Measurements from ENCODE around the gene STUM. TPM values are rescaled to one million over a fixed set of nuclear protein-coding genes. Genes with fewer than 3 reads are reported as not detected.

Gene STUM
- polyA plus RNA-seq, 2 of the 4 experiments (the other 2 are of a cell fraction) = not detected

DNA sequence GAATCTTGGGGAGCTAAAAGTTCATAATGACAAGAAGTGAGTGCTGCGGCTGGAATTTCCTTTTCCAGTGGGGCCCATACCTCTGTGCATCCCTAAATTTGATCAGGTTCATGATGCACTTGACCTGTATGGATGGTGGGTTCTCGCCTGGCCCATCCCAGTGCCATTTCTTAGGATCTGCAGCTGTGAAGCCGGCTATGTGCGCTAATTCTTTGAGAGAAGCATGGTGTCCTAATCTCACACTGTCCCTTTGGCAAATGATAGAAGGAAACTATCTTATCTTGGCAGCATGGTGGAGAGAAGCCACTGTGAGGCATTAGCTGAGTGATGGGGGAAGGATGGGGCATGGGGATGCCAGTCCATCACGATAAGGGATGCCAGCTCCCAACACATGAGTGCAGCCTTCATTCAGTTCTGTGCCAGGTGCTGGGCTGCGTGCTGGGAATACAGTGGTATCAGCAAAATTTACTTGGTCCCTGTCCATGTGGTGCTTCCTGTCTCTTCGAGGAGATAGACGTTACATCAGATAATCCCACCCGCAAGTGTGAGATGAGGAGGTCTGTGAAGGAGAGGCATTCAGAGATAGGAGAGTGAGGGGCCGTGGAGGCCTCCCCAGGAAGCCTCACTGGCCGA is 30.5 kb downstream of the STUM start:
- Histone ChIP-seq H3K4me3 (no peak overlapping the region), H3K4me2 (no peak overlapping the region), H3K9me3 (no peaks in the 10 kb centered on the region), H3K27ac (no peak overlapping the region), H3K4me1 (no peaks in the 10 kb centered on the region)
- ChIA-PET POLR2A (no interaction called here), CTCF (interaction anchor here (1.4 kb wide), 1 partner anchor 31 kb away, joined by 5 read pairs; the partner anchor contains the start of gene STUM)
- no peak for FAIRE-seq
- TF ChIP-seq CHD2 (IDR thresholded peaks at IDR 0.05; ENCODE audit: low read length, partially characterized antibody) (no peak), MAFK (IDR thresholded peaks at IDR 0.05; ENCODE audit: partially characterized antibody) (peak; percentile 34)
- WGBS (ENCODE audit: missing lambda C conversion rate) = 66% methylated on average over 11 of the region's 11 CpGs
- ATAC-seq = no peak
- DNase-seq (ENCODE audit: low read depth in 1 of 2, low spot score in 1 of 2) = no peak

DNA sequence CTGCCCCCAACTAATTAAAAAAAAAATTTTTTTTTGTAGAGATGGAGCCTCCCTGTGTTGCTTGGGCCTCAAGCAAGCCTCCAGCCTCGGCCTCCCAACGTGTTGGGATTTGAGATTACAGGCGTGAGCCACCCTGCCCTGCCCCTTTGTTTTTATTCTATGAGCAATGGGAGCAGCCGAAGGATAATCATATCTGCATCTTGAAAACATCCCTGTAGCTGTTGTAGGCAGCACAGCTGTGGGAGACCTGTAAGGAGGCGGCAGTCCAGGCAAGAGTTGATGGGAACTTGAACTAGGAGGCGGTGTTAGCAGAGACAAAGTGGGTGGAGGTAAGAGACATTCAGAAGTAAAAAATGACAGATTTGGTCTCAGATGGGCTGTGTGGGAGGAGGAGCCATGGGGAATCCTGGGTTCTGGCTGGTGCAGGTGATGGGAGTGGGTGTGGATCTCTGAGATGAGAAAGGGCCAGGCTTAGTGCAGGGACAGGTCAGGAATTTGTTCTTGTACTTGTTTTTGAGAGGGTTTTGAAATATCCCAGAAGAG is 31.3 kb downstream of the STUM start:
- H3K4me3 ChIP-seq = no peak overlapping the region
- TF ChIP-seq HES2 (IDR thresholded peaks at IDR 0.05) (no peak), JUN (IDR thresholded peaks at IDR 0.05) (no peak), CTCF (IDR thresholded peaks at IDR 0.05) (no peak)
- TF ChIP-seq, protein P1, sequence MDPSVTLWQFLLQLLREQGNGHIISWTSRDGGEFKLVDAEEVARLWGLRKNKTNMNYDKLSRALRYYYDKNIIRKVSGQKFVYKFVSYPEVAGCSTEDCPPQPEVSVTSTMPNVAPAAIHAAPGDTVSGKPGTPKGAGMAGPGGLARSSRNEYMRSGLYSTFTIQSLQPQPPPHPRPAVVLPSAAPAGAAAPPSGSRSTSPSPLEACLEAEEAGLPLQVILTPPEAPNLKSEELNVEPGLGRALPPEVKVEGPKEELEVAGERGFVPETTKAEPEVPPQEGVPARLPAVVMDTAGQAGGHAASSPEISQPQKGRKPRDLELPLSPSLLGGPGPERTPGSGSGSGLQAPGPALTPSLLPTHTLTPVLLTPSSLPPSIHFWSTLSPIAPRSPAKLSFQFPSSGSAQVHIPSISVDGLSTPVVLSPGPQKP (IDR thresholded peaks at IDR 0.05; ENCODE audit: low read depth, low read length) = no peak
- ATAC-seq = no peak
- no peak for DNase-seq (ENCODE audit: low read depth in 1 of 2, low spot score in 1 of 2)
- no peak overlapping the region for H3K4me2 ChIP-seq
- no peak overlapping the region for H3K27ac ChIP-seq
- 72% methylated on average over 6 of the region's 6 CpGs for WGBS (ENCODE audit: missing lambda C conversion rate)
- no peaks in the 10 kb centered on the region for H3K4me1 ChIP-seq
- POLR2A ChIA-PET = no interaction called here
- no peaks in the 10 kb centered on the region for H3K9me3 ChIP-seq
- CTCF ChIA-PET = interaction anchor here (2.0 kb wide), 1 partner anchor 47 kb away, joined by 7 read pairs; no protein-coding TSS in a partner anchor
- FAIRE-seq = no peak

DNA sequence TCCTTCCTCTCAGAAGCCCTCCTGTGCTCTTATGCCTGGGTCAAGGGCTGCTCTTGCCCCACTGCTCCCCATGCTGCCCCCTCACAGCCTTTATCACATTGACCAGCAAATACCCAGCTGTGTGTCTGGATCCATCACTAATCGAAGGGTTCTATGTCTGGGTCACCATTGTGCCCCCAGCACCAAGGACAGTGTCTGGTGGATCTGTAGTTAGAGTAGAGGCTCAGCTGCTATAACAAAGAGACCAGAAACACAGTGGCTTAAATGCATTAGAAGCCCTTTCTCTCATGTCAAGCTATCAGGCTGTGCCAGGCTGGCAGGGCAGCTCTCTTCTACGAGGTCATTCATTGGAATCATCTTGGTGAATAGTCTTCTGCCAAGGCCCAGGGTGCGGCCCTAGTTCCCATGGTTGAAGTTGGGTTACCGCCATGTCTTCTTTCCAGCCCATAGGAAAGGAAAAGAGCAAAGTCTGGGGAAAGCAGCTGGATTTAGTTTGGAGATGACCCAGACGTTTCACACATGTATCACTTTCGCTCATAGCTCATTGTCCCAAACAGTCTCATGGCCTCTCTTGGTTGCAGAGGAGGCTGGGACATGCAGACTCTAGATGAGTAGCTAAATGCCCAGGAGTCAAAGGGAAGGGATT is 32.2 kb downstream of the STUM start:
- ChIA-PET CTCF (interaction anchor here (0.7 to 2.8 kb wide), 4 partner anchors 11 to 46 kb away, joined by 3 to 10 read pairs (median 6); no protein-coding TSS in a partner anchor), POLR2A (no interaction called here)
- no peak for ATAC-seq
- Histone ChIP-seq H3K4me2 (no peak overlapping the region), H3K4me3 (no peak overlapping the region), H3K27ac (no peak overlapping the region), H3K9me3 (no peaks in the 10 kb centered on the region), H3K4me1 (no peaks in the 10 kb centered on the region)
- FAIRE-seq = no peak
- whole genome bisulfite sequencing (ENCODE audit: missing lambda C conversion rate) = 31% methylated on average over 6 of the region's 6 CpGs
- TF ChIP-seq HOXB13 (CRISPR knock-in tag; IDR thresholded peaks at IDR 0.05; ENCODE audit: low read depth) (no peak), PBX3 (IDR thresholded peaks at IDR 0.05) (no peak), HMGXB4 (CRISPR knock-in tag; IDR thresholded peaks at IDR 0.05; ENCODE audit: borderline replicate concordance) (no peak), HOXB5 (CRISPR knock-in tag; IDR thresholded peaks at IDR 0.05) (no peak), TFCP2L1 (CRISPR knock-in tag; IDR thresholded peaks at IDR 0.05) (no peak), EHMT2 (IDR thresholded peaks at IDR 0.05; ENCODE audit: low read depth) (no peak), GATA3 (IDR thresholded peaks at IDR 0.05; ENCODE audit: borderline replicate concordance) (no peak), EP300 (IDR thresholded peaks at IDR 0.05) (no peak)
- TF ChIP-seq, protein P1 (IDR thresholded peaks at IDR 0.05; ENCODE audit: low read depth, low read length) = no peak
- TF ChIP-seq, protein P2, sequence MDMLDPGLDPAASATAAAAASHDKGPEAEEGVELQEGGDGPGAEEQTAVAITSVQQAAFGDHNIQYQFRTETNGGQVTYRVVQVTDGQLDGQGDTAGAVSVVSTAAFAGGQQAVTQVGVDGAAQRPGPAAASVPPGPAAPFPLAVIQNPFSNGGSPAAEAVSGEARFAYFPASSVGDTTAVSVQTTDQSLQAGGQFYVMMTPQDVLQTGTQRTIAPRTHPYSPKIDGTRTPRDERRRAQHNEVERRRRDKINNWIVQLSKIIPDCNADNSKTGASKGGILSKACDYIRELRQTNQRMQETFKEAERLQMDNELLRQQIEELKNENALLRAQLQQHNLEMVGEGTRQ (IDR thresholded peaks at IDR 0.05) = no peak
- no peak for DNase-seq (ENCODE audit: low read depth in 1 of 2, low spot score in 1 of 2)

Data from A549 (cell line).